Right cardiac atrium (tissue), 5 donors: ENCODE data around the gene RBM39. TPM values are rescaled to one million over a fixed set of nuclear protein-coding genes. Genes with fewer than 3 reads are reported as not detected.
"Not testable (repeated sequence)": the region's sequence is repeated elsewhere in the genome, so short reads cannot be mapped to it uniquely, and the experiment has no call there.

Source experiments
- ATAC-seq, 2 donors: fragments of 200-7000 bp; cut with Tn5 transposase; one replicate each; pipeline versions ENCODE4 v1.8.0 to v1.9.1; 2020; ENCODE audit warnings: moderate library complexity in 2 of 2, mild to moderate bottlenecking in 1 of 2
- DNase-seq, 3 donors: peaks; one replicate each; pipeline ENCODE4 v3.0.0-alpha.2; 2020
- H3K27ac ChIP-seq: one replicate; pipeline ENCODE4 v1.5.1; 2013; ENCODE audit warnings: mild to moderate bottlenecking, low read length, control low read depth, moderate library complexity
- H3K27me3 ChIP-seq: one replicate; pipeline ENCODE4 v1.6.1; 2013; ENCODE audit not compliant: control insufficient read depth, insufficient read depth
- H3K4me1 ChIP-seq: one replicate; pipeline ENCODE4 v1.6.1; 2013; ENCODE audit warnings: low read length; ENCODE audit not compliant: control insufficient read depth, insufficient read depth
- H3K4me3 ChIP-seq: one replicate; pipeline ENCODE4 v1.5.1; 2013; ENCODE audit warnings: low read length, control low read depth
- H3K9me3 ChIP-seq: one replicate; pipeline ENCODE4 v1.6.1; 2013; ENCODE audit warnings: low read length; ENCODE audit not compliant: control insufficient read depth
- WGBS: extraction: QIAGEN DNeasy Blood & Tissue Kit; methylation state at CpG from one replicate; pipeline ENCODE4 v1.1.7; 2013; 5-methylcytosine and 5-hydroxymethylcytosine counted together
- intact Hi-C, 4 donors: fragments of 100-400 bp; cut with DNase I; formaldehyde crosslinking; loops; one replicate each; pipeline versions ENCODE4 v1.11.0 to v1.14.0; 2022 to 2023
- polyA plus RNA-seq: library from polyadenylated mRNA; stranded (reverse); fragments of 200-250 nt; gene quantifications from one replicate; pipeline ENCODE4 v1.2.3, GENCODE V29; 2013
- total RNA-seq, 4 donors: library from RNA; stranded (reverse); fragmentation: NEBNext Ultra II Directional; extraction: Animal tissue kit (Norgen Biotek cat#: 25700); gene quantifications; one replicate each; pipeline ENCODE4 v1.2.1, GENCODE V29; 2021
- donor health status: healthy with polysubstance abuse.
- donor health status: DM: no; HTN: yes; CAD: no.
- donor health status: DM: no; HTN: no; CAD: no.
- donor health status: DM: no; HTN: yes; CAD: no; lungs with severe emphysema.
- donor health status: DM: yes; HTN: yes; CAD: no.

Gene RBM39
- total and polyA plus RNA-seq, 5 donors, result 143 to 173 (median 166) TPM

GRCh38 chr20:35686872-35687271, 55.2 kb downstream of the RBM39 start:
- ATAC-seq, DNase-seq, H3K9me3 ChIP-seq, H3K4me1 ChIP-seq, H3K4me3 ChIP-seq, H3K27ac ChIP-seq, intact Hi-C loops, H3K27me3 ChIP-seq: not testable (repeated sequence)
- 93% methylated on average over 11 of the region's 11 CpGs for WGBS

DNA sequence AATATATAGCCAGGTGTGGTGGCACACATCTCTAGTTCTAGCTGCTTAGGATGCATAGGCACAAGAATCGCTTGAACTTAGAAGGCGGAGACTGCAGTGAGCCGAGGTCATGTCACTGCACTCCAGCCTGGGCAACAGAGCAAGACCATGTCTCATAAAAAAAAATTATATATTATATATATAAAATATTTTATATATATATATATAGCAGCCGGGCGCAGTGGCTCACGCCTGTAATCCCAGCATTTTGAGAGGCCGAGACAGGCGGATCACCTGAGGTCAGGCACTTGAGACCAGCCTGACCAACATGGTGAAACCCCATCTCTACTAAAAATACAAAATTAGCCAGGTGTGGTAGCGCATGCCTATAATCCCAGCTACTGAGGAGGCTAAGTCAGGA, 56.7 kb downstream of the RBM39 start:
- H3K4me3 ChIP-seq, intact Hi-C loops, H3K9me3 ChIP-seq, DNase-seq, H3K4me1 ChIP-seq, H3K27ac ChIP-seq, H3K27me3 ChIP-seq, ATAC-seq: not testable (repeated sequence)
- 96% methylated on average over 9 of the region's 9 CpGs for WGBS

DNA sequence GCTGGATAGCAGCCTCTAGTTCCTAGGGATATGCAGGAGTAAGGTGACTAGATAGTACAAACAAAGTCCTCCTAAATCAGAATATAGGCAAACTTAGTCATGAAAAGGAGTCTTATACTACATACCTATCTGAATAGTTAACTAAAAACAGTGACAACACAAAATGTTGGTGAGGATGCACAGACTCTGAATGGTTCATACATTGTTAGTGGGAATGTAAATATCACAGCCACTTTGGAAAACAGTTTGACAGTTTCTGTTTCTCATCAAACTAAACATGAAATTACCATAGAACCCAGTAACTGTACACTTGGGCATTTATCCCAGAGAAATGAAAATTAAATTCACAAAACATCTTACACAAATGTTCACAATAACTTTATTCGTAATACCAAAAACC, 60.1 kb downstream of the RBM39 start:
- 97% methylated on average over 1 of the region's 1 CpG for WGBS
- H3K27me3 ChIP-seq, result no peaks in the 10 kb centered on the region
- H3K9me3 ChIP-seq, result no peaks in the 10 kb centered on the region
- DNase-seq, result no peak
- no peak overlapping the region for H3K4me3 ChIP-seq
- no peak for ATAC-seq
- H3K4me1 ChIP-seq, result no peaks in the 10 kb centered on the region
- H3K27ac ChIP-seq, result no peak overlapping the region
- intact Hi-C loops, result no loop called here

- H3K4me1 ChIP-seq, result no peaks in the 10 kb centered on the region
- H3K4me3 ChIP-seq, result no peak overlapping the region
- no peak for ATAC-seq
- DNase-seq, result no peak
- intact Hi-C loops, result no loop called here
- no peak overlapping the region for H3K27ac ChIP-seq
- no peaks in the 10 kb centered on the region for H3K27me3 ChIP-seq
- 85% methylated on average over 4 of the region's 4 CpGs for WGBS
- no peaks in the 10 kb centered on the region for H3K9me3 ChIP-seq
Measured at GRCh38 chr20:35680452-35681183, 61.4 kb downstream of the RBM39 start.

- Histone ChIP-seq H3K9me3 (no peaks in the 10 kb centered on the region), H3K4me1 (no peaks in the 10 kb centered on the region), H3K27ac (no peak overlapping the region), H3K27me3 (no peaks in the 10 kb centered on the region), H3K4me3 (no peak overlapping the region)
- WGBS, result 96% methylated on average over 8 of the region's 8 CpGs
- ATAC-seq (no peak), DNase-seq (no peak)
- intact Hi-C loops, result no loop called here
Measured at GRCh38 chr20:35674921-35675320, 67.1 kb downstream of the RBM39 start.

GRCh38 chr20:35673884-35674283, 68.2 kb downstream of the RBM39 start:
- no peaks in the 10 kb centered on the region for H3K4me1 ChIP-seq
- no peak for DNase-seq
- H3K27ac ChIP-seq, result no peak overlapping the region
- WGBS, result 87% methylated on average over 4 of the region's 4 CpGs
- ATAC-seq, result no peak
- no peaks in the 10 kb centered on the region for H3K9me3 ChIP-seq
- H3K27me3 ChIP-seq, result no peaks in the 10 kb centered on the region
- H3K4me3 ChIP-seq, result no peak overlapping the region
- intact Hi-C loops, result no loop called here

DNA sequence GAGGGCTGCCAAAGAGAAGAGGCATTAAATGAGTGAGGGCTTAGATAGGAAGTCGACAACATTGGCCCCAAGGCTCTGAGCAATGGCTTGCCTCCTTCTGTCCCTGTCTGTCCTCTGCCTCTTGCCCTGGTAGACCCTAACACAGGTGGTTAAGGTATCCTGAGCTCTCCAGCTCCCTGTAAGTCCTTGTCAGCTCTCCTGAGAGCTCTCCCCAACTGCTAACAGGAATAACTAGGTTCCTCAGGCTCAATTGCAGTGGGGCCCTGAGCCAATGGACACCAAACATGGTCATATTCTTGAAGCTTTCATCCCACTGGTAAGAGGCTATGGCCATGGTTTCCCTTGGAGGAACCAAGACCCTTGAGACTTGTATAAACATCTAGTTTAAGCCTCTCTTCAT, 72.4 kb downstream of the RBM39 start:
- no peak for DNase-seq
- Histone ChIP-seq H3K4me1 (no peaks in the 10 kb centered on the region), H3K27me3 (no peaks in the 10 kb centered on the region), H3K4me3 (no peak overlapping the region), H3K9me3 (no peaks in the 10 kb centered on the region), H3K27ac (no peak overlapping the region)
- no peak for ATAC-seq
- 97% methylated on average over 1 of the region's 1 CpG for WGBS
- intact Hi-C loops, result no loop called here

DNA sequence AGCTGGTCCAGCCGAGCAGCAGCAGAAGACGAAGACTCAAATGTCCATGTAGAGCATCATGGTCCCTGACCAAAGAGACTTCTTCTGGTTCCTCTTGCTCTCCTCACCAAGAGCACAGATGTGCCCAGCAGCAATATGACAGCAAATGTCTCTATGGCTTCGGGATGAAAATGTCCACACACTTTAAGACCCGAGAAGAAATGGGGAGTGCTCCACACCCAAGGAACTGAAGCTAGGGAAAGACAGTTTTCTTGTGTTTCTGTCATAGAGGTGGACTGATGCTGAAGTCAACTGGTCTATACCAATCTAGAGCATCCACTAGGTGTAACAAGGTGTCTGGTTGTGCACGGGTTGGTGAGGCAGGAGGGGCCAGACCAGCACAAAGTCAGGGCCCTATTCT, 72.8 kb downstream of the RBM39 start:
- Histone ChIP-seq H3K27ac (no peak overlapping the region), H3K4me3 (no peak overlapping the region), H3K9me3 (no peaks in the 10 kb centered on the region), H3K4me1 (no peaks in the 10 kb centered on the region), H3K27me3 (no peaks in the 10 kb centered on the region)
- intact Hi-C loops, result no loop called here
- ATAC-seq, result no peak
- WGBS, result 95% methylated on average over 5 of the region's 5 CpGs
- DNase-seq, result no peak

- WGBS, result 98% methylated on average over 17 of the region's 17 CpGs
- H3K27ac ChIP-seq, result no peak overlapping the region
Measured at GRCh38 chr20:35665949-35666288, 76.1 kb downstream of the RBM39 start.

GRCh38 chr20:35664466-35665206, 77.4 kb downstream of the RBM39 start, which contains the start of the genes CPNE1 and RBM12:
Gene CPNE1 (minus strand): TSS chr20:35664900. CDS start chr20:35632923, 31,977 bp downstream.
Gene RBM12 (minus strand): TSS chr20:35664900. CDS start chr20:35655322, 9,578 bp downstream.
- no peaks in the 10 kb centered on the region for H3K27me3 ChIP-seq
- intact Hi-C loops, result no loop called here
- under 1% methylated on average over 61 of the region's 61 CpGs for WGBS
- H3K4me1 ChIP-seq, result peaks cover 5% of the 10 kb centered on the region
- no peaks in the 10 kb centered on the region for H3K9me3 ChIP-seq
- ATAC-seq (peak; percentile 97 to 98), DNase-seq (peak; percentile 93 to 97 (median 96))
- peak within 1 kb of the TSS; percentile 72 for H3K4me3 ChIP-seq
- peak within 1 kb of the TSS; percentile 93 for H3K27ac ChIP-seq

More at GRCh38 chr20:35665949-35666288, 76.1 kb downstream of the RBM39 start:
- ATAC-seq (no peak), DNase-seq (no peak)
- peaks cover 5% of the 10 kb centered on the region for H3K4me1 ChIP-seq
- no peaks in the 10 kb centered on the region for H3K27me3 ChIP-seq
- no peak overlapping the region for H3K4me3 ChIP-seq
- no peaks in the 10 kb centered on the region for H3K9me3 ChIP-seq
- intact Hi-C loops, result no loop called here
